SU-DHL-6 (cell line): ENCODE measurements around the gene BTN3A1.

Experiments
- H2AFZ ChIP-seq: fragments of 200-600 bp; sonication (generic); 2 replicates; pipeline ENCODE4 v1.6.1; 2014; ENCODE audit warnings: low read depth, mild to moderate bottlenecking, moderate library complexity, mixed read lengths, antibody characterized with exemption, low read length; ENCODE audit not compliant: severe bottlenecking
- H3F3A ChIP-seq: fragments of 200-600 bp; shearing (Covaris generic); 2 replicates; pipeline ENCODE4 v1.6.0; 2016; ENCODE audit warnings: antibody characterized with exemption, mild to moderate bottlenecking; ENCODE audit not compliant: insufficient read depth
- H3K27ac ChIP-seq: fragments of 200-600 bp; sonication (generic); 2 replicates; pipeline ENCODE4 v1.5.1; 2016; ENCODE audit warnings: low read depth, mild to moderate bottlenecking, low read length, moderate library complexity, mixed read lengths
- H3K27me3 ChIP-seq: fragments of 200-600 bp; sonication (generic), shearing (Covaris generic); 2 replicates; pipeline ENCODE4 v1.6.0; 2014; ENCODE audit warnings: mild to moderate bottlenecking, low read length
- H3K36me3 ChIP-seq: fragments of 200-600 bp; sonication (generic); 2 replicates; pipeline ENCODE4 v1.6.1; 2014; ENCODE audit warnings: mild to moderate bottlenecking, low read length, mixed read lengths
- H3K4me2 ChIP-seq: fragments of 300-600, 200-600 bp; shearing (Covaris generic), sonication (generic); 2 replicates; pipeline ENCODE4 v1.6.0; 2014; ENCODE audit warnings: low read length, low read depth, mild to moderate bottlenecking; ENCODE audit not compliant: poor library complexity, severe bottlenecking
- H3K4me3 ChIP-seq: fragments of 200-600 bp; sonication (generic); 2 replicates; pipeline ENCODE4 v1.5.1; 2014; ENCODE audit warnings: antibody characterized with exemption, low read length, mild to moderate bottlenecking, mixed read lengths; ENCODE audit not compliant: insufficient read depth, poor library complexity, severe bottlenecking
- H3K79me2 ChIP-seq: fragments of 200-600 bp; sonication (generic); 2 replicates; pipeline ENCODE4 v1.6.1; 2014; ENCODE audit warnings: mild to moderate bottlenecking, low read length, moderate library complexity; ENCODE audit not compliant: insufficient read depth
- H3K9ac ChIP-seq: fragments of 200-600 bp; sonication (generic); 2 replicates; pipeline ENCODE4 v1.7.0; 2014; ENCODE audit warnings: mild to moderate bottlenecking, low read length
- H3K9me2 ChIP-seq: fragments of 200-600 bp; sonication (generic); replicated peaks from 2 replicates; pipeline ENCODE4 v1.6.1; 2014; ENCODE audit warnings: low read length; ENCODE audit not compliant: insufficient read depth
- H3K9me3 ChIP-seq: fragments of 200-600 bp; sonication (generic); 2 replicates; pipeline ENCODE4 v1.6.1; 2014; ENCODE audit warnings: low read length, mixed read lengths; ENCODE audit not compliant: insufficient read depth
- H4K20me1 ChIP-seq: fragments of 200-600 bp; sonication (generic); 2 replicates; pipeline ENCODE4 v1.6.1; 2014; ENCODE audit warnings: low read depth, mild to moderate bottlenecking, antibody characterized with exemption, low read length, moderate library complexity, mixed read lengths
- CTCF ChIP-seq: fragments of 200-600 bp; sonication (generic); IDR thresholded peaks from one replicate; pipeline ENCODE4 v1.5.1; 2017; ENCODE audit warnings: antibody characterized with exemption, mild to moderate bottlenecking, low read length, moderate library complexity; ENCODE audit not compliant: insufficient read depth, poor library complexity, severe bottlenecking
- EZH2phosphoT487 ChIP-seq: fragments of 200-600 bp; sonication (generic), shearing (Covaris generic); conservative IDR thresholded peaks from 2 replicates; pipeline ENCODE4 v1.6.1; 2018; ENCODE audit warnings: mild to moderate bottlenecking, antibody characterized with exemption, low read length, moderate library complexity, mixed read lengths

The BTN3A1 gene

GRCh38 chr6:26392932-26393636 is 9.0 kb upstream of the BTN3A1 start:
- Histone ChIP-seq H3K79me2 (no peaks in the 10 kb centered on the region), H3K9ac (no peak overlapping the region), H3K9me3 (no peaks in the 10 kb centered on the region), H3K27me3 (no peaks in the 10 kb centered on the region), H3K4me2 (no peak overlapping the region), H3K9me2 (no peaks in the 10 kb centered on the region), H4K20me1 (no peaks in the 10 kb centered on the region), H3K36me3 (no peaks in the 10 kb centered on the region), H3K27ac (no peak overlapping the region), H2AFZ (no peak overlapping the region), H3F3A (no peaks in the 10 kb centered on the region), H3K4me3 (no peak overlapping the region)
- no peak for TF ChIP-seq EZH2phosphoT487
- TF ChIP-seq CTCF = no peak

- H3K4me3 ChIP-seq = no peak overlapping the region
- no peak for TF ChIP-seq EZH2phosphoT487
- no peak for TF ChIP-seq CTCF
- H3K9me2 ChIP-seq = no peaks in the 10 kb centered on the region
- no peaks in the 10 kb centered on the region for H3K79me2 ChIP-seq
- H2AFZ ChIP-seq = no peak overlapping the region
- no peak overlapping the region for H3K27ac ChIP-seq
- no peaks in the 10 kb centered on the region for H3K9me3 ChIP-seq
- no peak overlapping the region for H3K9ac ChIP-seq
- H3K36me3 ChIP-seq = no peaks in the 10 kb centered on the region
- no peaks in the 10 kb centered on the region for H3F3A ChIP-seq
- no peak overlapping the region for H3K4me2 ChIP-seq
- H3K27me3 ChIP-seq = no peaks in the 10 kb centered on the region
- no peaks in the 10 kb centered on the region for H4K20me1 ChIP-seq
Observed at GRCh38 chr6:26394289-26394688, 7.8 kb upstream of the BTN3A1 start.

GRCh38 chr6:26398555-26398954 is 3.5 kb upstream of the BTN3A1 start:
- TF ChIP-seq CTCF (no peak), EZH2phosphoT487 (no peak)
- no peak overlapping the region for H3K27ac ChIP-seq
- H4K20me1 ChIP-seq = no peaks in the 10 kb centered on the region
- no peak overlapping the region for H3K4me3 ChIP-seq
- H2AFZ ChIP-seq = no peak overlapping the region
- H3K4me2 ChIP-seq = no peak overlapping the region
- H3K9me2 ChIP-seq = no peaks in the 10 kb centered on the region
- no peaks in the 10 kb centered on the region for H3K27me3 ChIP-seq
- no peaks in the 10 kb centered on the region for H3K79me2 ChIP-seq
- no peaks in the 10 kb centered on the region for H3K36me3 ChIP-seq
- H3F3A ChIP-seq = no peaks in the 10 kb centered on the region
- H3K9ac ChIP-seq = no peak overlapping the region
- no peaks in the 10 kb centered on the region for H3K9me3 ChIP-seq
